Endothelial cell of umbilical vein (primary cell): ENCODE data around the gene UBAP2L. TPM values are rescaled to one million over a fixed set of nuclear protein-coding genes. Genes with fewer than 3 reads are reported as not detected.

Source experiments
- BruUV-seq: library from RNA; stranded (reverse); fragments of 400-500 nt; replicated peaks from 2 replicates; lab custom pipeline; 2021; lab: Mats Ljungman, UMichigan
- CTCF ChIA-PET: fragments of 300-600, 350-600 bp; sonication (Branson Sonifier 250); formaldehyde crosslinking; loops from one replicate; lab custom pipeline; 2021; ENCODE audit warnings: antibody characterized with exemption, inconsistent platforms; lab: Charles Lee
- POLR2A ChIA-PET: fragments of 300-600, 350-600 bp; sonication (Branson Sonifier 250); formaldehyde crosslinking; loops from one replicate; lab custom pipeline; 2021; ENCODE audit warnings: antibody characterized with exemption, inconsistent platforms; lab: Charles Lee
- DNase-seq: peaks from one replicate; pipeline ENCODE4 v3.0.0-alpha.2; 2011; ENCODE audit warnings: low read depth, low spot score
- FAIRE-seq: peaks from 2 replicates; lab custom pipeline; 2011; peaks lifted over from hg19 to GRCh38; lab: Jason Lieb, UNC
- H2AFZ ChIP-seq: 2 replicates; pipeline ENCODE4 v1.6.0; 2012; ENCODE audit warnings: low read depth, low read length, control low read depth, inconsistent platforms
- H3K27ac ChIP-seq: 2 replicates; pipeline ENCODE4 v1.5.1; 2011; ENCODE audit warnings: low read depth, mild to moderate bottlenecking, control low read depth, low read length, moderate library complexity; ENCODE audit not compliant: insufficient read depth
- H3K27me3 ChIP-seq, 2 experiments: 2 replicates each; pipeline versions ENCODE4 v1.6.0 to v1.6.1; 2011; ENCODE audit warnings: low read length in 2 of 2, mixed read lengths in 1 of 2; ENCODE audit not compliant: control insufficient read depth in 2 of 2, insufficient read depth in 2 of 2
- H3K36me3 ChIP-seq, 2 experiments: 2 replicates in 1 of 2; 3 replicates in 1 of 2; pipeline ENCODE4 v1.5.1; 2011; ENCODE audit warnings: low read length in 2 of 2, mild to moderate bottlenecking in 1 of 2, moderate library complexity in 1 of 2; ENCODE audit not compliant: control insufficient read depth in 2 of 2, insufficient read depth in 2 of 2; ENCODE audit errors: extremely low read depth in 1 of 2
- H3K4me1 ChIP-seq: 3 replicates; pipeline ENCODE4 v1.5.1; 2011; ENCODE audit warnings: mild to moderate bottlenecking, low read length; ENCODE audit not compliant: control insufficient read depth, insufficient read depth; ENCODE audit errors: extremely low read depth
- H3K4me2 ChIP-seq: 2 replicates; pipeline ENCODE4 v1.6.1; 2011; ENCODE audit warnings: low read length, control low read depth, mixed read lengths; ENCODE audit not compliant: insufficient read depth
- H3K4me3 ChIP-seq, 3 experiments: fragments of 200-600 bp in 1 of 3; sonication (generic), shearing (Covaris generic) in 1 of 3; replicated peaks in 1 of 3; 2 replicates each; pipeline ENCODE4 v1.5.1; 2011 to 2016; ENCODE audit warnings: control low read depth in 3 of 3, low read length in 3 of 3, mild to moderate bottlenecking in 2 of 3, inconsistent platforms in 1 of 3, low read depth in 1 of 3, moderate library complexity in 1 of 3; ENCODE audit not compliant: insufficient read depth in 1 of 3
- H3K79me2 ChIP-seq: 2 replicates; pipeline ENCODE4 v1.6.0; 2012; ENCODE audit warnings: low read length, inconsistent platforms; ENCODE audit not compliant: control insufficient read depth, insufficient read depth
- H3K9ac ChIP-seq: replicated peaks from 2 replicates; pipeline ENCODE3; 2011; ENCODE audit warnings: low read length, control low read depth; ENCODE audit not compliant: insufficient read depth; ENCODE audit errors: extremely low read depth
- H3K9me1 ChIP-seq: replicated peaks from 3 replicates; pipeline ENCODE4 v1.6.0; 2011; ENCODE audit warnings: mild to moderate bottlenecking, low read length; ENCODE audit not compliant: control insufficient read depth, insufficient read depth; ENCODE audit errors: extremely low read depth
- H3K9me3 ChIP-seq: replicated peaks from 2 replicates; pipeline ENCODE4 v1.5.1; 2012; ENCODE audit warnings: low read length, inconsistent platforms; ENCODE audit not compliant: control insufficient read depth, insufficient read depth
- H4K20me1 ChIP-seq: replicated peaks from 2 replicates; pipeline ENCODE3; 2011; ENCODE audit warnings: mild to moderate bottlenecking, low read length; ENCODE audit not compliant: control insufficient read depth, insufficient read depth; ENCODE audit errors: extremely low read depth
- EZH2 ChIP-seq: IDR thresholded peaks from 2 replicates; pipeline ENCODE4 v1.6.1; 2012; ENCODE audit warnings: borderline replicate concordance, low read depth, mild to moderate bottlenecking, moderate library complexity, low read length, inconsistent platforms; ENCODE audit not compliant: severe bottlenecking
- FOS ChIP-seq: IDR thresholded peaks from 2 replicates; pipeline ENCODE4 v1.6.1; 2011; ENCODE audit warnings: mild to moderate bottlenecking, low read length, moderate library complexity, borderline replicate concordance; ENCODE audit not compliant: insufficient read depth
- GATA2 ChIP-seq: IDR thresholded peaks from 2 replicates; pipeline ENCODE4 v1.7.0; 2011; ENCODE audit warnings: low read depth, mild to moderate bottlenecking, moderate library complexity, mixed read lengths, low read length; ENCODE audit not compliant: insufficient read length, insufficient read depth
- JUN ChIP-seq: IDR thresholded peaks from 2 replicates; pipeline ENCODE4 v1.6.1; 2011; ENCODE audit warnings: borderline replicate concordance, low read depth; ENCODE audit not compliant: insufficient read length, insufficient read depth
- MAX ChIP-seq: IDR thresholded peaks from 2 replicates; pipeline ENCODE4 v1.6.1; 2011; ENCODE audit not compliant: insufficient read depth, insufficient read length
- MYC ChIP-seq: IDR thresholded peaks from one replicate; pipeline ENCODE4 v1.6.1; 2011; ENCODE audit warnings: mild to moderate bottlenecking, low read depth, low read length
- POLR2A ChIP-seq: IDR thresholded peaks from 2 replicates; pipeline ENCODE4 v1.6.1; 2012; ENCODE audit warnings: low read depth, mild to moderate bottlenecking, control low read depth, low read length
- POLR2AphosphoS5 ChIP-seq: IDR thresholded peaks from 2 replicates; pipeline ENCODE4 v1.6.1; 2012; ENCODE audit warnings: low read depth, mild to moderate bottlenecking, control low read depth, low read length, moderate library complexity; ENCODE audit not compliant: insufficient read depth
- dilution Hi-C: fragments of 300-500 bp; cut with MboI; formaldehyde crosslinking; loops from one replicate; pipeline ENCODE4 v1.15.0; 2019; ENCODE audit warnings: low sequenced_read_pairs; ENCODE audit not compliant: extremely low pct_ligation_motif_present
- intact Hi-C: fragments of 100-400 bp; cut with micrococcal nuclease; formaldehyde crosslinking; loops from one replicate; pipeline ENCODE4 v1.10.0; 2022
- polyA plus RNA-seq, 4 experiments: library from polyadenylated mRNA; depleted of rRNA in 3 of 4; stranded (reverse) in 3 of 4; unstranded in 1 of 4; fragments of >200 nt; gene quantifications; 2 replicates each; pipeline versions ENCODE4 v1.2.1 to v1.2.3, GENCODE V29; 2011 to 2012; ENCODE audit warnings: missing spikeins in 1 of 4
- total RNA-seq: library from RNA; stranded (reverse); gene quantifications from 2 replicates; pipeline ENCODE4 v1.2.3, GENCODE V29; 2021
- TF ChIP-seq, protein P1 (sequence below), 2 donors: IDR thresholded peaks; 1 replicate in 1 of 2; 2 replicates in 1 of 2; pipeline ENCODE4 v1.5.1; 2011; ENCODE audit warnings: low read length in 2 of 2, mild to moderate bottlenecking in 2 of 2, moderate library complexity in 2 of 2, control low read depth in 1 of 2, inconsistent platforms in 1 of 2, low read depth in 1 of 2; ENCODE audit not compliant: insufficient read depth in 1 of 2; ENCODE audit errors: extremely low read depth in 1 of 2

Gene UBAP2L
- total and polyA plus RNA-seq, 2 donors (not counting 3 experiments of a cell fraction or from before 2014, with no cell fraction given): 229 to 280 TPM

DNA sequence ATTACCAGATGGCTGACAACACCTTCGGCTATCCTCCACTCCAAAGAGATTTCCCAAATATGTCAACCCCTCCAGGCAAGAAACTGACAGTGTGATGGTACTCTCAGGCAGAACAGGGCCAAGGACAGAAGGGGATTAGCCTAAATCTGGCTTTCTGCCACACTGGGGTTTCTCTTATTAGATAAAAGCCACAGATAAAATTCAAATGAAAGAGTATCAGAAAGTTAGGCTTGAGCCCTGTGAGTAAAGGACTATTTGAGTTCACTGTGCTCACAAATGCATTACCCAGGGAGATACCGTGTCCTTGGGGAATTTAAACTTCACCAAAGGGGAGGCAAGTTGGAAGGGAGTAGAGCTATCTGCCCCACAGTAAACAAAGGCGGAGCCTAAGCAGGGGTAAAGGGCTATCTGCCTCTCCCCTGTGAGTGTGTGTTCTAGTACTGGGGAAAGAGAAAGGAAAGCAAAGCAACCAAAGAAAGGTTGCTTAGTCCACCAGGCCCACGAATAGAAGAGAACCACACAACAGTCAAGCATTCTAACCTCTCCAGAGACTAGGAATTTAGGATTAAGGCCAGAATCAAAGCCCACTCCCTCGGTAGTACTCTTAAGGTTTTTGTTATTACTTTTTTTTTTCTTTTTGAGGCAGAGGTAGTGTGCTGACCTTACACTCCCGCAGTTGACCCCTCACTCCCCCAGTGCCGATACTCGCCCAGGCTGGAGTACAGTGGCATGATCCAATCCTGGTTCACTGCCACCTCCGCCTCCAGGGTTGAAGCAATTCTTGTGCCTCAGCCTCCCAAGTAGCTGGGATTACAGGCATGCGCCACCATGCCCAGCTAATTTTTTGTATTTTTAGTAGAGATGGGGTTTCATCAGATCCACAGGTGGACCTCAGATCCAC is 41.6 kb upstream of the UBAP2L start:
- Histone ChIP-seq H3K79me2 (peaks cover 86% of the 10 kb centered on the region), H3K36me3 (peaks cover 8 to 19% of the 10 kb centered on the region in 2 experiments), H3K27ac (no peak overlapping the region), H3K4me3 (peak overlapping the region in 1 of 3 experiments; percentile 0), H2AFZ (no peak overlapping the region), H3K9me1 (no peaks in the 10 kb centered on the region), H3K4me1 (peaks cover 54% of the 10 kb centered on the region), H3K9me3 (no peaks in the 10 kb centered on the region), H4K20me1 (peaks cover 8% of the 10 kb centered on the region), H3K27me3 (no peaks in the 10 kb centered on the region), H3K4me2 (peak overlapping the region; percentile 96), H3K9ac (no peak overlapping the region)
- no TSS peak for BruUV-seq
- dilution Hi-C loops: no loop called here
- intact Hi-C loops: no loop called here
- POLR2A ChIA-PET: no interaction called here
- TF ChIP-seq POLR2AphosphoS5 (no peak), JUN (no peak), MAX (no peak), GATA2 (no peak), EZH2 (no peak), FOS (no peak), MYC (no peak), POLR2A (no peak)
- TF ChIP-seq, protein P1, sequence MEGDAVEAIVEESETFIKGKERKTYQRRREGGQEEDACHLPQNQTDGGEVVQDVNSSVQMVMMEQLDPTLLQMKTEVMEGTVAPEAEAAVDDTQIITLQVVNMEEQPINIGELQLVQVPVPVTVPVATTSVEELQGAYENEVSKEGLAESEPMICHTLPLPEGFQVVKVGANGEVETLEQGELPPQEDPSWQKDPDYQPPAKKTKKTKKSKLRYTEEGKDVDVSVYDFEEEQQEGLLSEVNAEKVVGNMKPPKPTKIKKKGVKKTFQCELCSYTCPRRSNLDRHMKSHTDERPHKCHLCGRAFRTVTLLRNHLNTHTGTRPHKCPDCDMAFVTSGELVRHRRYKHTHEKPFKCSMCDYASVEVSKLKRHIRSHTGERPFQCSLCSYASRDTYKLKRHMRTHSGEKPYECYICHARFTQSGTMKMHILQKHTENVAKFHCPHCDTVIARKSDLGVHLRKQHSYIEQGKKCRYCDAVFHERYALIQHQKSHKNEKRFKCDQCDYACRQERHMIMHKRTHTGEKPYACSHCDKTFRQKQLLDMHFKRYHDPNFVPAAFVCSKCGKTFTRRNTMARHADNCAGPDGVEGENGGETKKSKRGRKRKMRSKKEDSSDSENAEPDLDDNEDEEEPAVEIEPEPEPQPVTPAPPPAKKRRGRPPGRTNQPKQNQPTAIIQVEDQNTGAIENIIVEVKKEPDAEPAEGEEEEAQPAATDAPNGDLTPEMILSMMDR (IDR thresholded peaks at IDR 0.05; ENCODE audit: extremely low read depth in 1 of 2, insufficient read depth in 1 of 2, low read depth in 1 of 2, low read length in 2 of 2): no peak
- DNase-seq (no peak), FAIRE-seq (no peak)
- CTCF ChIA-PET: interaction anchor here (2.0 to 2.4 kb wide), 3 partner anchors 20 to 156 kb away, joined by 5 to 8 read pairs (median 7); no protein-coding TSS in a partner anchor
